ENCODE data around the gene RAB11B. TPM values are rescaled to one million over a fixed set of nuclear protein-coding genes. Genes with fewer than 3 reads are reported as not detected.

Gene RAB11B
- total and polyA plus RNA-seq, 2 of the 13 experiments (the other 11 are each of a cell fraction or from before 2014, with no cell fraction given), result 6.0 to 28.4 TPM

- no peak for TF ChIP-seq ZHX2 (IDR thresholded peaks at IDR 0.05; ENCODE audit: low read depth)
- TF ChIP-seq ZHX2 (CRISPR knock-in tag; IDR thresholded peaks at IDR 0.05; ENCODE audit: borderline replicate concordance), result no peak
- TF ChIP-seq ZNF383 (CRISPR knock-in tag; IDR thresholded peaks at IDR 0.05; ENCODE audit: borderline replicate concordance), result no peak
- TF ChIP-seq RFXAP (CRISPR knock-in tag; IDR thresholded peaks at IDR 0.05; ENCODE audit: borderline replicate concordance), result no peak
- no peak for TF ChIP-seq PRPF4 (IDR thresholded peaks at IDR 0.05; ENCODE audit: low read depth, low read length, poor library complexity, severe bottlenecking)
- peak; percentile 45; the same call in 1 of the 2 replicates for TF ChIP-seq TFAP4 (IDR thresholded peaks at IDR 0.05; ENCODE audit: borderline replicate concordance, low read depth)
Measured at GRCh38 chr19:8412783-8413628, 22.8 kb downstream of the RAB11B start, which contains the start of gene MARCHF2 (continued).
